Mesothelial cell of epicardium (in vitro differentiated cells): ENCODE data around the gene OR10V1. TPM values are rescaled to one million over a fixed set of nuclear protein-coding genes. Genes with fewer than 3 reads are reported as not detected.

ENCODE experiments used
- DNase-seq, 2 experiments: peaks; one replicate each; pipeline ENCODE4 v3.0.0; 2021; ENCODE audit warnings: low spot score in 2 of 2; ENCODE audit not compliant: unreplicated experiment in 2 of 2
- H3K27ac Mint-ChIP-seq: 2 replicates; pipeline ENCODE4 v1.8.0; 2021; ENCODE audit warnings: mixed read lengths
- H3K27me3 Mint-ChIP-seq: 2 replicates; pipeline ENCODE4 v1.8.0; 2021; ENCODE audit warnings: low read depth, mixed read lengths
- H3K36me3 Mint-ChIP-seq: 2 replicates; pipeline ENCODE4 v1.8.0; 2021; ENCODE audit warnings: mixed read lengths
- H3K4me1 Mint-ChIP-seq: 2 replicates; pipeline ENCODE4 v1.8.0; 2021; ENCODE audit warnings: mixed read lengths
- H3K4me3 Mint-ChIP-seq: 2 replicates; pipeline ENCODE4 v1.8.0; 2021; ENCODE audit warnings: mild to moderate bottlenecking, moderate library complexity, mixed read lengths
- H3K9me3 Mint-ChIP-seq: 2 replicates; pipeline ENCODE4 v1.8.0; 2021; ENCODE audit warnings: mixed read lengths
- CTCF ChIP-seq: fragments of 200-600 bp; sonication (generic); IDR thresholded peaks from one replicate; pipeline ENCODE4 v1.5.0; 2021; ENCODE audit warnings: antibody characterized with exemption; ENCODE audit not compliant: unreplicated experiment
- total RNA-seq: library from RNA; stranded (reverse); gene quantifications from 3 replicates; pipeline ENCODE4 v1.2.1, GENCODE V29; 2021

OR10V1 gene
- total RNA-seq, 1 donor from 2014 or later, result not detected

GRCh38 chr11:59727426-59727825 is 13.8 kb upstream of the OR10V1 start:
- Mint-ChIP-seq H3K36me3 (no peaks in the 10 kb centered on the region), H3K27me3 (no peaks in the 10 kb centered on the region), H3K4me3 (no peak overlapping the region), H3K9me3 (peaks cover 3% of the 10 kb centered on the region), H3K4me1 (no peaks in the 10 kb centered on the region), H3K27ac (no peak overlapping the region)
- no peak for DNase-seq
- TF ChIP-seq CTCF, result no peak

GRCh38 chr11:59724066-59724465 is 10.4 kb upstream of the OR10V1 start:
- no peaks in the 10 kb centered on the region for H3K36me3 Mint-ChIP-seq
- H3K27ac Mint-ChIP-seq, result no peak overlapping the region
- TF ChIP-seq CTCF, result no peak
- H3K27me3 Mint-ChIP-seq, result peaks cover 3% of the 10 kb centered on the region
- no peak overlapping the region for H3K4me3 Mint-ChIP-seq
- DNase-seq, result no peak
- peaks cover 3% of the 10 kb centered on the region for H3K9me3 Mint-ChIP-seq
- no peaks in the 10 kb centered on the region for H3K4me1 Mint-ChIP-seq

GRCh38 chr11:59719556-59719955 is 5.9 kb upstream of the OR10V1 start:
- TF ChIP-seq CTCF, result no peak
- no peaks in the 10 kb centered on the region for H3K4me1 Mint-ChIP-seq
- no peak overlapping the region for H3K4me3 Mint-ChIP-seq
- H3K9me3 Mint-ChIP-seq, result no peaks in the 10 kb centered on the region
- no peak overlapping the region for H3K27ac Mint-ChIP-seq
- DNase-seq, result no peak
- peaks cover 20% of the 10 kb centered on the region for H3K27me3 Mint-ChIP-seq
- H3K36me3 Mint-ChIP-seq, result no peaks in the 10 kb centered on the region

- Mint-ChIP-seq H3K4me3 (no peak overlapping the region), H3K9me3 (no peaks in the 10 kb centered on the region), H3K27me3 (peaks cover 19% of the 10 kb centered on the region), H3K4me1 (no peaks in the 10 kb centered on the region), H3K36me3 (no peaks in the 10 kb centered on the region), H3K27ac (no peak overlapping the region)
- DNase-seq, result no peak
- no peak for TF ChIP-seq CTCF
Measured at GRCh38 chr11:59716051-59716450, 2.4 kb upstream of the OR10V1 start.

GRCh38 chr11:59710136-59710847 is 3.4 kb downstream of the OR10V1 start:
- DNase-seq, result no peak
- Mint-ChIP-seq H3K4me1 (peaks cover 4% of the 10 kb centered on the region), H3K4me3 (no peak overlapping the region), H3K27ac (no peak overlapping the region), H3K9me3 (no peaks in the 10 kb centered on the region), H3K27me3 (peaks cover 7% of the 10 kb centered on the region), H3K36me3 (no peaks in the 10 kb centered on the region)
- no peak for TF ChIP-seq CTCF
